ENCODE measurements around the gene YWHAB.

YWHAB gene

GRCh38 chr20:44884907-44885391 is 556 bp upstream of the YWHAB start:
- Histone ChIP-seq H3K4me3 (ENCODE audit: low read length) (peak overlapping the region; percentile 74), H3K4me1 (ENCODE audit: control insufficient read depth, insufficient read depth, low read length) (peaks cover 22% of the 10 kb centered on the region), H3K9ac (ENCODE audit: low read length) (peak overlapping the region; percentile 53), H3K27ac (ENCODE audit: low read depth, low read length) (peak overlapping the region; percentile 76), H3K36me3 (ENCODE audit: control insufficient read depth, insufficient read depth, low read length) (no peaks in the 10 kb centered on the region), H3K27me3 (ENCODE audit: control insufficient read depth, insufficient read depth, low read length) (no peaks in the 10 kb centered on the region)

GRCh38 chr20:44886266-44886651 is 754 bp downstream of the YWHAB start:
- Histone ChIP-seq H3K36me3 (ENCODE audit: control insufficient read depth, insufficient read depth, low read length) (no peaks in the 10 kb centered on the region), H3K4me1 (ENCODE audit: control insufficient read depth, insufficient read depth, low read length) (peaks cover 22% of the 10 kb centered on the region), H3K4me3 (ENCODE audit: low read length) (peak overlapping the region; percentile 91), H3K27me3 (ENCODE audit: control insufficient read depth, insufficient read depth, low read length) (no peaks in the 10 kb centered on the region), H3K9ac (ENCODE audit: low read length) (peak overlapping the region; percentile 91), H3K27ac (ENCODE audit: low read depth, low read length) (peak overlapping the region; percentile 94)

GRCh38 chr20:44886828-44887227 is 1.3 kb downstream of the YWHAB start:
- Histone ChIP-seq H3K27me3 (ENCODE audit: control insufficient read depth, insufficient read depth, low read length) (no peaks in the 10 kb centered on the region), H3K4me1 (ENCODE audit: control insufficient read depth, insufficient read depth, low read length) (peaks cover 22% of the 10 kb centered on the region), H3K27ac (ENCODE audit: low read depth, low read length) (no peak overlapping the region), H3K36me3 (ENCODE audit: control insufficient read depth, insufficient read depth, low read length) (no peaks in the 10 kb centered on the region), H3K4me3 (ENCODE audit: low read length) (peak overlapping the region; percentile 91), H3K9ac (ENCODE audit: low read length) (peak overlapping the region; percentile 57)

GRCh38 chr20:44887466-44887865 is 2.0 kb downstream of the YWHAB start:
- H3K4me3 ChIP-seq (ENCODE audit: low read length), result peak overlapping the region; percentile 91
- H3K27me3 ChIP-seq (ENCODE audit: control insufficient read depth, insufficient read depth, low read length), result no peaks in the 10 kb centered on the region
- H3K36me3 ChIP-seq (ENCODE audit: control insufficient read depth, insufficient read depth, low read length), result no peaks in the 10 kb centered on the region
- no peak overlapping the region for H3K9ac ChIP-seq (ENCODE audit: low read length)
- no peak overlapping the region for H3K27ac ChIP-seq (ENCODE audit: low read depth, low read length)
- H3K4me1 ChIP-seq (ENCODE audit: control insufficient read depth, insufficient read depth, low read length), result peaks cover 22% of the 10 kb centered on the region

GRCh38 chr20:44888226-44889103 is 3.0 kb downstream of the YWHAB start:
- no peak overlapping the region for H3K9ac ChIP-seq (ENCODE audit: low read length)
- H3K4me1 ChIP-seq (ENCODE audit: control insufficient read depth, insufficient read depth, low read length), result peaks cover 22% of the 10 kb centered on the region
- no peaks in the 10 kb centered on the region for H3K27me3 ChIP-seq (ENCODE audit: control insufficient read depth, insufficient read depth, low read length)
- H3K27ac ChIP-seq (ENCODE audit: low read depth, low read length), result no peak overlapping the region
- no peak overlapping the region for H3K4me3 ChIP-seq (ENCODE audit: low read length)
- H3K36me3 ChIP-seq (ENCODE audit: control insufficient read depth, insufficient read depth, low read length), result no peaks in the 10 kb centered on the region

GRCh38 chr20:44891826-44892225 is 6.3 kb downstream of the YWHAB start:
- Histone ChIP-seq H3K9ac (ENCODE audit: low read length) (no peak overlapping the region), H3K4me1 (ENCODE audit: control insufficient read depth, insufficient read depth, low read length) (peaks cover 12% of the 10 kb centered on the region)

GRCh38 chr20:44894959-44895358 is 9.5 kb downstream of the YWHAB start:
- Histone ChIP-seq H3K4me3 (ENCODE audit: low read length) (no peak overlapping the region), H3K27me3 (ENCODE audit: control insufficient read depth, insufficient read depth, low read length) (no peaks in the 10 kb centered on the region), H3K4me1 (ENCODE audit: control insufficient read depth, insufficient read depth, low read length) (peaks cover 2% of the 10 kb centered on the region), H3K9ac (ENCODE audit: low read length) (no peak overlapping the region), H3K27ac (ENCODE audit: low read depth, low read length) (no peak overlapping the region), H3K36me3 (ENCODE audit: control insufficient read depth, insufficient read depth, low read length) (no peaks in the 10 kb centered on the region)

More at GRCh38 chr20:44891826-44892225, 6.3 kb downstream of the YWHAB start:
- Histone ChIP-seq H3K4me3 (ENCODE audit: low read length) (no peak overlapping the region), H3K27ac (ENCODE audit: low read depth, low read length) (no peak overlapping the region), H3K36me3 (ENCODE audit: control insufficient read depth, insufficient read depth, low read length) (no peaks in the 10 kb centered on the region), H3K27me3 (ENCODE audit: control insufficient read depth, insufficient read depth, low read length) (no peaks in the 10 kb centered on the region)

- H3K27me3 ChIP-seq (ENCODE audit: control insufficient read depth, insufficient read depth, low read length), result no peaks in the 10 kb centered on the region
- H3K4me3 ChIP-seq (ENCODE audit: low read length), result no peak overlapping the region
- no peaks in the 10 kb centered on the region for H3K36me3 ChIP-seq (ENCODE audit: control insufficient read depth, insufficient read depth, low read length)
- H3K9ac ChIP-seq (ENCODE audit: low read length), result no peak overlapping the region
- H3K27ac ChIP-seq (ENCODE audit: low read depth, low read length), result no peak overlapping the region
- peaks cover 2% of the 10 kb centered on the region for H3K4me1 ChIP-seq (ENCODE audit: control insufficient read depth, insufficient read depth, low read length)
Observed at GRCh38 chr20:44896583-44896982, 11.1 kb downstream of the YWHAB start.

GRCh38 chr20:44897133-44897532 is 11.6 kb downstream of the YWHAB start:
- Histone ChIP-seq H3K9ac (ENCODE audit: low read length) (no peak overlapping the region), H3K27me3 (ENCODE audit: control insufficient read depth, insufficient read depth, low read length) (no peaks in the 10 kb centered on the region), H3K36me3 (ENCODE audit: control insufficient read depth, insufficient read depth, low read length) (peaks cover under 1% of the 10 kb centered on the region), H3K4me3 (ENCODE audit: low read length) (no peak overlapping the region), H3K4me1 (ENCODE audit: control insufficient read depth, insufficient read depth, low read length) (peaks cover 2% of the 10 kb centered on the region), H3K27ac (ENCODE audit: low read depth, low read length) (peak overlapping the region; percentile 18)

- Histone ChIP-seq H3K4me3 (ENCODE audit: low read length) (no peak overlapping the region), H3K9ac (ENCODE audit: low read length) (no peak overlapping the region), H3K27ac (ENCODE audit: low read depth, low read length) (no peak overlapping the region), H3K36me3 (ENCODE audit: control insufficient read depth, insufficient read depth, low read length) (peaks cover 17% of the 10 kb centered on the region), H3K4me1 (ENCODE audit: control insufficient read depth, insufficient read depth, low read length) (peaks cover 2% of the 10 kb centered on the region), H3K27me3 (ENCODE audit: control insufficient read depth, insufficient read depth, low read length) (no peaks in the 10 kb centered on the region)
Observed at GRCh38 chr20:44900231-44900854, 14.8 kb downstream of the YWHAB start.

- Histone ChIP-seq H3K4me1 (ENCODE audit: control insufficient read depth, insufficient read depth, low read length) (peaks cover 1% of the 10 kb centered on the region), H3K36me3 (ENCODE audit: control insufficient read depth, insufficient read depth, low read length) (peaks cover 22% of the 10 kb centered on the region), H3K27me3 (ENCODE audit: control insufficient read depth, insufficient read depth, low read length) (no peaks in the 10 kb centered on the region), H3K9ac (ENCODE audit: low read length) (no peak overlapping the region), H3K4me3 (ENCODE audit: low read length) (no peak overlapping the region), H3K27ac (ENCODE audit: low read depth, low read length) (no peak overlapping the region)
Observed at GRCh38 chr20:44901974-44902373, 16.5 kb downstream of the YWHAB start.

GRCh38 chr20:44904377-44904776 is 18.9 kb downstream of the YWHAB start:
- Histone ChIP-seq H3K9ac (ENCODE audit: low read length) (no peak overlapping the region), H3K27me3 (ENCODE audit: control insufficient read depth, insufficient read depth, low read length) (no peaks in the 10 kb centered on the region), H3K4me1 (ENCODE audit: control insufficient read depth, insufficient read depth, low read length) (no peaks in the 10 kb centered on the region), H3K27ac (ENCODE audit: low read depth, low read length) (no peak overlapping the region), H3K36me3 (ENCODE audit: control insufficient read depth, insufficient read depth, low read length) (peaks cover 22% of the 10 kb centered on the region), H3K4me3 (ENCODE audit: low read length) (no peak overlapping the region)
